Keratinocyte (primary cell): Measurements from ENCODE around the gene CD44. TPM values are rescaled to one million over a fixed set of nuclear protein-coding genes. Genes with fewer than 3 reads are reported as not detected.

Experiments
- DNase-seq: peaks from one replicate; pipeline ENCODE4 v3.0.0-alpha.2; 2011; ENCODE audit warnings: low read depth, missing footprints, low spot score
- FAIRE-seq: peaks from 2 replicates; lab custom pipeline; 2011; peaks lifted over from hg19 to GRCh38; lab: Jason Lieb, UNC
- H2AFZ ChIP-seq: 2 replicates; pipeline ENCODE4 v1.6.0; 2012; ENCODE audit warnings: low read length, control low read depth, inconsistent platforms; ENCODE audit not compliant: control insufficient read depth
- H3K27ac ChIP-seq: 2 replicates; pipeline ENCODE4 v1.5.1; 2011; ENCODE audit warnings: low read length; ENCODE audit not compliant: control insufficient read depth, insufficient read depth
- H3K27me3 ChIP-seq: 3 replicates; pipeline ENCODE4 v1.6.0; 2011; ENCODE audit warnings: low read length; ENCODE audit not compliant: control insufficient read depth, insufficient read depth; ENCODE audit errors: extremely low read depth
- H3K36me3 ChIP-seq, 2 experiments: 2 replicates in 1 of 2; 3 replicates in 1 of 2; pipeline ENCODE4 v1.5.1; 2011; ENCODE audit warnings: low read length in 2 of 2, mild to moderate bottlenecking in 1 of 2; ENCODE audit not compliant: control insufficient read depth in 2 of 2, insufficient read depth in 2 of 2; ENCODE audit errors: extremely low read depth in 1 of 2
- H3K4me1 ChIP-seq: 3 replicates; pipeline ENCODE4 v1.5.1; 2011; ENCODE audit warnings: low read length; ENCODE audit not compliant: control insufficient read depth, insufficient read depth; ENCODE audit errors: extremely low read depth
- H3K4me2 ChIP-seq: 3 replicates; pipeline ENCODE4 v1.6.0; 2011; ENCODE audit warnings: low read depth, low read length; ENCODE audit not compliant: control insufficient read depth, insufficient read depth; ENCODE audit errors: extremely low read depth
- H3K4me3 ChIP-seq, 3 experiments: fragments of 200-600 bp in 1 of 3; sonication (generic) in 1 of 3; 2 replicates in 2 of 3; 3 replicates in 1 of 3; pipeline ENCODE4 v1.5.1; 2011 to 2016; ENCODE audit warnings: low read length in 3 of 3, mild to moderate bottlenecking in 3 of 3, control low read depth in 2 of 3, inconsistent platforms in 1 of 3, low read depth in 1 of 3, mixed read lengths in 1 of 3, mixed run types in 1 of 3, moderate library complexity in 1 of 3; ENCODE audit not compliant: control insufficient read depth in 2 of 3, insufficient read depth in 2 of 3; ENCODE audit errors: extremely low read depth in 1 of 3
- H3K79me2 ChIP-seq: 2 replicates; pipeline ENCODE4 v1.6.0; 2012; ENCODE audit warnings: low read length; ENCODE audit not compliant: control insufficient read depth, insufficient read depth
- H3K9ac ChIP-seq: 3 replicates; pipeline ENCODE4 v1.6.0; 2011; ENCODE audit warnings: low read length; ENCODE audit not compliant: control insufficient read depth, insufficient read depth; ENCODE audit errors: extremely low read depth
- H3K9me1 ChIP-seq: 3 replicates; pipeline ENCODE4 v1.6.0; 2011; ENCODE audit warnings: low read length; ENCODE audit not compliant: control insufficient read depth, insufficient read depth; ENCODE audit errors: extremely low read depth
- H3K9me3 ChIP-seq: 2 replicates; pipeline ENCODE4 v1.5.1; 2012; ENCODE audit warnings: low read depth, low read length; ENCODE audit not compliant: control insufficient read depth
- H4K20me1 ChIP-seq: 3 replicates; pipeline ENCODE4 v1.6.0; 2011; ENCODE audit warnings: low read length; ENCODE audit not compliant: control insufficient read depth, insufficient read depth; ENCODE audit errors: extremely low read depth
- EZH2 ChIP-seq: IDR thresholded peaks from one replicate; pipeline ENCODE4 v1.6.1; 2012; ENCODE audit warnings: inconsistent platforms, mild to moderate bottlenecking, low read length, moderate library complexity
- dilution Hi-C: fragments of 300-500 bp; cut with MboI; formaldehyde crosslinking; loops from one replicate; pipeline ENCODE4 v1.7.0; 2020; ENCODE audit warnings: low sequenced_read_pairs; ENCODE audit not compliant: extremely low pct_ligation_motif_present
- polyA plus RNA-seq, 5 experiments: library from polyadenylated mRNA; depleted of rRNA in 3 of 5; stranded (reverse) in 3 of 5; stranded (forward) in 1 of 5; unstranded in 1 of 5; fragments of >200 nt; gene quantifications; 1 replicate in 1 of 5; 2 replicates in 3 of 5; 3 replicates in 1 of 5; pipeline versions ENCODE4 v1.2.1 to v1.2.3, GENCODE V29; 2011 to 2012; ENCODE audit warnings: missing spikeins in 2 of 5, low read depth in 1 of 5, low replicate concordance in 1 of 5
- TF ChIP-seq, protein P1 (sequence below), 3 experiments: IDR thresholded peaks in 1 of 3; conservative IDR thresholded peaks in 1 of 3; optimal IDR thresholded peaks in 1 of 3; 2 replicates in 2 of 3; 3 replicates in 1 of 3; pipeline versions ENCODE3 to v1.5.1; 2011; ENCODE audit warnings: low read length in 3 of 3, mild to moderate bottlenecking in 3 of 3, moderate library complexity in 2 of 3, control low read depth in 1 of 3, inconsistent platforms in 1 of 3; ENCODE audit not compliant: insufficient read depth in 2 of 3; ENCODE audit errors: extremely low read depth in 1 of 3

CD44 gene
- polyA plus RNA-seq, 1 donor (not counting 4 experiments of a cell fraction or from before 2014, with no cell fraction given) = 2,038 TPM

DNA sequence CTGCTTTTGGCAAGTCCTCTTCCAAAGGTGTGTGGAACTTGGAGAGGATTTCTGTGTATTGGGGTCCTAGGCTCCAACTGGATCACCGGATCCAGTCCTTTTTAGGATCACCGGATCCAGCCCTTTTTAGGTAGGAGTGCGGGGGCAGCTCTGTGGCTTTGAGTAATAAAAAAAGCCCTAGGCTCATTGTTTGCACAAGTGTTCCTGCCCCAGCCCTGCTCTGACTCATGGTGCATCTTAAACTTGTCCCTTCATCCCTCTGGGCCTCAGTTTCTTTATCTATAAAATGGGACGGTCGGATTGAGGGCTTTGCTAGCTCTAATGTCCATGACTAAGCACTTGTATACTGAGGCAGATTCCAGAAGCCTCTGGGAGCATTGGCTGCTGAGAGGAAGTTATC is 22.7 kb upstream of the CD44 start:
- FAIRE-seq = peak; percentile 41
- no peaks in the 10 kb centered on the region for H3K36me3 ChIP-seq
- no peaks in the 10 kb centered on the region for H4K20me1 ChIP-seq
- H3K9me3 ChIP-seq = no peaks in the 10 kb centered on the region
- H3K4me3 ChIP-seq = peak overlapping the region in 1 of 3 experiments; percentile 24
- no peak for DNase-seq
- H3K4me1 ChIP-seq = peaks cover 45% of the 10 kb centered on the region
- H3K9me1 ChIP-seq = no peaks in the 10 kb centered on the region
- H3K27ac ChIP-seq = peak overlapping the region; percentile 76
- H3K79me2 ChIP-seq = peaks cover 4% of the 10 kb centered on the region
- dilution Hi-C loops = no loop called here
- H3K27me3 ChIP-seq = no peaks in the 10 kb centered on the region
- TF ChIP-seq, protein P1, sequence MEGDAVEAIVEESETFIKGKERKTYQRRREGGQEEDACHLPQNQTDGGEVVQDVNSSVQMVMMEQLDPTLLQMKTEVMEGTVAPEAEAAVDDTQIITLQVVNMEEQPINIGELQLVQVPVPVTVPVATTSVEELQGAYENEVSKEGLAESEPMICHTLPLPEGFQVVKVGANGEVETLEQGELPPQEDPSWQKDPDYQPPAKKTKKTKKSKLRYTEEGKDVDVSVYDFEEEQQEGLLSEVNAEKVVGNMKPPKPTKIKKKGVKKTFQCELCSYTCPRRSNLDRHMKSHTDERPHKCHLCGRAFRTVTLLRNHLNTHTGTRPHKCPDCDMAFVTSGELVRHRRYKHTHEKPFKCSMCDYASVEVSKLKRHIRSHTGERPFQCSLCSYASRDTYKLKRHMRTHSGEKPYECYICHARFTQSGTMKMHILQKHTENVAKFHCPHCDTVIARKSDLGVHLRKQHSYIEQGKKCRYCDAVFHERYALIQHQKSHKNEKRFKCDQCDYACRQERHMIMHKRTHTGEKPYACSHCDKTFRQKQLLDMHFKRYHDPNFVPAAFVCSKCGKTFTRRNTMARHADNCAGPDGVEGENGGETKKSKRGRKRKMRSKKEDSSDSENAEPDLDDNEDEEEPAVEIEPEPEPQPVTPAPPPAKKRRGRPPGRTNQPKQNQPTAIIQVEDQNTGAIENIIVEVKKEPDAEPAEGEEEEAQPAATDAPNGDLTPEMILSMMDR (optimal IDR thresholded peaks at IDR 0.05 in 1 of 3, IDR thresholded peaks at IDR 0.05 in 1 of 3, conservative IDR thresholded peaks at IDR 0.05 in 1 of 3; ENCODE audit: extremely low read depth in 1 of 3, insufficient read depth in 2 of 3, low read length in 3 of 3) = no peak
- TF ChIP-seq EZH2 = no peak
- peak overlapping the region; percentile 67 for H3K4me2 ChIP-seq
- H3K9ac ChIP-seq = peak overlapping the region; percentile 60
- no peak overlapping the region for H2AFZ ChIP-seq

GRCh38 chr11:35116762-35117640 is 22.0 kb upstream of the CD44 start:
- Histone ChIP-seq H3K79me2 (peaks cover 4% of the 10 kb centered on the region), H3K4me2 (no peak overlapping the region), H4K20me1 (no peaks in the 10 kb centered on the region), H3K36me3 (no peaks in the 10 kb centered on the region), H3K9me3 (no peaks in the 10 kb centered on the region), H3K4me1 (peaks cover 37% of the 10 kb centered on the region), H3K9me1 (no peaks in the 10 kb centered on the region), H3K27ac (no peak overlapping the region), H3K27me3 (no peaks in the 10 kb centered on the region), H3K4me3 (no peak overlapping the region), H3K9ac (no peak overlapping the region), H2AFZ (no peak overlapping the region)
- DNase-seq (no peak), FAIRE-seq (no peak)
- TF ChIP-seq, protein P1 (optimal IDR thresholded peaks at IDR 0.05 in 1 of 3, IDR thresholded peaks at IDR 0.05 in 1 of 3, conservative IDR thresholded peaks at IDR 0.05 in 1 of 3; ENCODE audit: extremely low read depth in 1 of 3, insufficient read depth in 2 of 3, low read length in 3 of 3) = no peak
- no peak for TF ChIP-seq EZH2
- dilution Hi-C loops = no loop called here
